IMR-90 (cell line): ENCODE data around the gene SEZ6L2.

Experiments
- CEBPB ChIP-seq: IDR thresholded peaks from 2 replicates; pipeline ENCODE4 v1.6.1; 2012; ENCODE audit warnings: low read depth, low read length, improper control_type of control experiment
- CTCF ChIP-seq: conservative IDR thresholded peaks from 2 replicates; pipeline ENCODE4 v1.5.1; 2012; ENCODE audit warnings: mild to moderate bottlenecking, low read depth, low read length, improper control_type of control experiment
- FOS ChIP-seq: fragments of 150-350 bp; IDR thresholded peaks from 2 replicates; pipeline ENCODE4 v1.6.1; 2016; ENCODE audit warnings: low read depth, low read length
- MAZ ChIP-seq: IDR thresholded peaks from 2 replicates; pipeline ENCODE4 v1.6.1; 2012; ENCODE audit warnings: low read depth, mild to moderate bottlenecking, low read length, improper control_type of control experiment, moderate library complexity, borderline replicate concordance
- MXI1 ChIP-seq: IDR thresholded peaks from 2 replicates; pipeline ENCODE4 v1.6.1; 2012; ENCODE audit warnings: low read depth, mild to moderate bottlenecking, low read length, moderate library complexity, borderline replicate concordance
- NFE2L2 ChIP-seq: fragments of 150-350 bp; IDR thresholded peaks from 2 replicates; pipeline ENCODE4 v1.6.1; 2016; ENCODE audit warnings: low read depth, mild to moderate bottlenecking, low read length
- POLR2A ChIP-seq: IDR thresholded peaks from 2 replicates; pipeline ENCODE4 v1.6.1; 2012; ENCODE audit warnings: mild to moderate bottlenecking, low read depth, low read length
- RCOR1 ChIP-seq: IDR thresholded peaks from 2 replicates; pipeline ENCODE4 v1.6.1; 2012; ENCODE audit warnings: mild to moderate bottlenecking, low read length, improper control_type of control experiment; ENCODE audit not compliant: insufficient replicate concordance
- RFX5 ChIP-seq: IDR thresholded peaks from 2 replicates; pipeline ENCODE4 v1.8.0; 2012; ENCODE audit warnings: low read depth, mild to moderate bottlenecking, low read length, moderate library complexity
- SMC3 ChIP-seq: fragments of 150-350 bp; IDR thresholded peaks from 2 replicates; pipeline ENCODE4 v1.6.1; 2016; ENCODE audit warnings: low read depth, mild to moderate bottlenecking, antibody characterized with exemption, low read length, moderate library complexity

- TF ChIP-seq CTCF (no peak), FOS (no peak), MAZ (no peak), RFX5 (no peak), POLR2A (no peak), RCOR1 (no peak), NFE2L2 (no peak), CEBPB (no peak), MXI1 (no peak), SMC3 (no peak)
These were observed 2.2 kb upstream of the SEZ6L2 start for GRCh38 chr16:29901607-29901945.
